Hepatocyte (in vitro differentiated cells): ENCODE measurements around the gene RIT1. TPM values are rescaled to one million over a fixed set of nuclear protein-coding genes. Genes with fewer than 3 reads are reported as not detected.

Experiments
- DNase-seq: peaks from one replicate; pipeline ENCODE4 v3.0.0-alpha.2; 2016; ENCODE audit warnings: low spot score
- H2AFZ ChIP-seq: fragments of 200-600 bp; sonication (generic); 2 replicates; pipeline ENCODE4 v1.6.0; 2016; ENCODE audit warnings: antibody characterized with exemption, mild to moderate bottlenecking
- H3K27ac ChIP-seq: fragments of 200-600 bp; sonication (generic); 2 replicates; pipeline ENCODE4 v1.5.1; 2016; ENCODE audit warnings: mild to moderate bottlenecking
- H3K27me3 ChIP-seq: fragments of 200-600 bp; sonication (generic); 2 replicates; pipeline ENCODE4 v1.6.1; 2016
- H3K36me3 ChIP-seq: fragments of 200-600 bp; sonication (generic); replicated peaks from 2 replicates; pipeline ENCODE4 v1.5.1; 2016; ENCODE audit warnings: low read depth; ENCODE audit not compliant: insufficient read depth
- H3K4me1 ChIP-seq: fragments of 200-600 bp; sonication (generic); 2 replicates; pipeline ENCODE4 v1.5.1; 2016; ENCODE audit warnings: mild to moderate bottlenecking, moderate library complexity; ENCODE audit not compliant: insufficient read depth
- H3K4me2 ChIP-seq: fragments of 200-600 bp; sonication (generic); 2 replicates; pipeline ENCODE4 v1.6.0; 2016
- H3K4me3 ChIP-seq: fragments of 200-600 bp; sonication (generic); 2 replicates; pipeline ENCODE4 v1.5.1; 2016; ENCODE audit warnings: mild to moderate bottlenecking
- H3K79me2 ChIP-seq: fragments of 200-600 bp; sonication (generic); 2 replicates; pipeline ENCODE4 v1.6.0; 2017; ENCODE audit warnings: mild to moderate bottlenecking
- H3K9me2 ChIP-seq: fragments of 200-600 bp; sonication (generic); replicated peaks from 2 replicates; pipeline ENCODE4 v1.6.0; 2017; ENCODE audit warnings: mild to moderate bottlenecking; ENCODE audit not compliant: insufficient read depth
- H3K9me3 ChIP-seq: fragments of 200-600 bp; sonication (generic); 2 replicates; pipeline ENCODE4 v1.5.1; 2016; ENCODE audit warnings: low read depth, mild to moderate bottlenecking
- H4K20me1 ChIP-seq: fragments of 200-600 bp; sonication (generic); 2 replicates; pipeline ENCODE4 v1.6.0; 2016; ENCODE audit warnings: mild to moderate bottlenecking; ENCODE audit not compliant: insufficient read depth, poor library complexity, severe bottlenecking
- CTCF ChIP-seq: fragments of 200-600 bp; sonication (generic); IDR thresholded peaks from 2 replicates; pipeline ENCODE4 v1.5.1; 2016; ENCODE audit warnings: antibody characterized with exemption, mild to moderate bottlenecking; ENCODE audit not compliant: poor library complexity
- EZH2 ChIP-seq: fragments of 200-600 bp; sonication (generic); IDR thresholded peaks from 2 replicates; pipeline ENCODE4 v1.6.1; 2016; ENCODE audit warnings: antibody characterized with exemption, mild to moderate bottlenecking, borderline replicate concordance
- EZH2phosphoT487 ChIP-seq: fragments of 200-600 bp; sonication (generic); IDR thresholded peaks from one replicate; pipeline ENCODE4 v1.6.1; 2018; ENCODE audit warnings: antibody characterized with exemption, mild to moderate bottlenecking, low read depth, moderate library complexity; ENCODE audit not compliant: unreplicated experiment, severe bottlenecking
- WGBS: methylation state at CpG from one replicate; pipeline ENCODE4 v1.1.6; 2016; ENCODE audit warnings: low lambda C conversion rate; ENCODE audit errors: missing lambda C conversion rate; 5-methylcytosine and 5-hydroxymethylcytosine counted together
- polyA plus RNA-seq: library from polyadenylated mRNA; unstranded; fragments of >200 nt; fragmentation: Nextera tagmentation; extraction: Ambion mirVana; gene quantifications from 2 replicates; pipeline ENCODE4 v1.2.1, GENCODE V29; 2016
- total RNA-seq: library from RNA; depleted of rRNA; stranded (reverse); fragments of >200 nt; gene quantifications from 2 replicates; pipeline ENCODE4 v1.2.3, GENCODE V29; 2014

RIT1 gene
- total and polyA plus RNA-seq, 2 experiments from 2014 or later, result 17.6 to 33.5 TPM

DNA sequence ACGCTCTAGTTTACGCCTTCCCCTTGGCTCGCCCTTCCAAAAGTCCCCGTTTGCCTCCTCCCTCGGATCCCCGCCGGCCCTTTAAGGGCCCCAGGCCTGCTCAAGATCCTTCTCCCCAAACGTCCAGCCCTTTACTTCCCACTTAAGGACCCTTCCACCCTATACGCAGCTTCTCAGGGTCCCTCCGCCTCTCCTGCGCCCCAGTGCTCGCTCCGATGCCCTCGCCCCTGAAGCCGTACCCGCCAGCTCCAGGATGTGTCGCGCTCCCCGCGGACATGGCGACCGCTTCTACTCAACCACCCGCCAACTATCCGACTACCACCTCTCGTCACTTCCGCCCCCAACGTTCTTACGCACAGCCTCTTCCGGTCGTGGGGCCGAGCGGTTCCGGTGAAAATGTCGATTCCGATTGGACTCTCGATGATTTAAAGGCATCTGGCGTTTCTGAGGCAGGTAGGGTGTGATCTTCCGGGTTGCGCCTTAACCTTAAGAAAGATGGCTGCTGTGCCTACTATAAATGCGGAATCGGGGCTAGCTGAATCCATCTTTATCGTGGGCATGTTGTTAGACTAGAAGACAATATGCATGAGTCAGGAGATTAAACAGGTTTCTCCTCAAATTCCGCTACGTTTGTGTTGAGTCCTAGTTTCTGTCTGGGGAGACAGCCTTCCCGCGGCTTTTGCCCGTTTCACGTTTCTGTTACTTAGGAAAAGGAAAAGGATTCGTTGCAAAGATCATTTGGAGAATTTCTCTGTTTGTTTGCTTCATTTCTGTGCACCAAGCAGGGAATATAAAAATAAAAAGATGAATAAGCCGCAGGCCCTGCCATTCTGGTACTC, 23.2 kb upstream of the RIT1 start, which contains the start of gene KHDC4:
Gene KHDC4, minus strand, starts transcription at position 317 of the 839 bp plus-strand sequence. Its CDS starts 40 bp downstream, at position 277.
- Histone ChIP-seq H3K36me3 (peaks cover 6% of the 10 kb centered on the region), H3K4me3 (peak within 1 kb of the TSS; percentile 85), H3K9me3 (no peaks in the 10 kb centered on the region), H3K79me2 (peaks cover 48% of the 10 kb centered on the region), H3K4me1 (peaks cover 26% of the 10 kb centered on the region), H4K20me1 (peaks cover 34% of the 10 kb centered on the region), H3K27ac (peak within 1 kb of the TSS; percentile 90), H3K9me2 (no peaks in the 10 kb centered on the region), H2AFZ (peak within 1 kb of the TSS; percentile 57), H3K4me2 (peak within 1 kb of the TSS; percentile 95), H3K27me3 (no peaks in the 10 kb centered on the region)
- 2% methylated on average over 50 of the region's 50 CpGs for WGBS
- peak; percentile 98 for DNase-seq
- no peak for TF ChIP-seq EZH2
- no peak for TF ChIP-seq CTCF
- TF ChIP-seq EZH2phosphoT487, result no peak

- Histone ChIP-seq H3K79me2 (peaks cover 53% of the 10 kb centered on the region), H3K9me2 (no peaks in the 10 kb centered on the region), H3K4me2 (peak overlapping the region; percentile 95), H3K27ac (peak overlapping the region; percentile 85), H3K4me1 (peaks cover 26% of the 10 kb centered on the region), H3K27me3 (no peaks in the 10 kb centered on the region), H4K20me1 (peaks cover 34% of the 10 kb centered on the region), H3K4me3 (peak overlapping the region; percentile 85), H3K9me3 (no peaks in the 10 kb centered on the region), H3K36me3 (peaks cover 6% of the 10 kb centered on the region), H2AFZ (no peak overlapping the region)
- DNase-seq, result no peak
- 6% methylated on average over 10 of the region's 10 CpGs for WGBS
- TF ChIP-seq CTCF, result no peak
- TF ChIP-seq EZH2phosphoT487, result no peak
- TF ChIP-seq EZH2, result no peak
Observed at GRCh38 chr1:155933591-155934096, 22.5 kb upstream of the RIT1 start.

- Histone ChIP-seq H3K4me3 (peak overlapping the region; percentile 85), H4K20me1 (peaks cover 34% of the 10 kb centered on the region), H3K4me1 (peaks cover 26% of the 10 kb centered on the region), H3K4me2 (peak overlapping the region; percentile 95), H3K9me3 (no peaks in the 10 kb centered on the region), H3K27me3 (no peaks in the 10 kb centered on the region), H3K9me2 (no peaks in the 10 kb centered on the region), H2AFZ (no peak overlapping the region), H3K36me3 (peaks cover 6% of the 10 kb centered on the region), H3K27ac (no peak overlapping the region), H3K79me2 (peaks cover 62% of the 10 kb centered on the region)
- TF ChIP-seq CTCF (no peak), EZH2 (no peak), EZH2phosphoT487 (no peak)
- no peak for DNase-seq
- 87% methylated on average over 5 of the region's 5 CpGs for WGBS
Observed at GRCh38 chr1:155932487-155932886, 21.3 kb upstream of the RIT1 start.
